ENCODE measurements around the gene PDLIM4.

The PDLIM4 gene

GRCh38 chr5:132273631-132274030 is 16.1 kb downstream of the PDLIM4 start:
- DNase-seq (ENCODE audit: low read depth): no peak
- TF ChIP-seq CTCF (conservative IDR thresholded peaks at IDR 0.05; ENCODE audit: low read depth, low read length): no peak
- no peak overlapping the region for H3K4me3 ChIP-seq (ENCODE audit: low read length)

- no peak overlapping the region for H3K4me3 ChIP-seq (ENCODE audit: low read length)
- TF ChIP-seq CTCF (conservative IDR thresholded peaks at IDR 0.05; ENCODE audit: low read depth, low read length): no peak
- DNase-seq (ENCODE audit: low read depth): no peak
Observed at GRCh38 chr5:132274050-132274792, 16.7 kb downstream of the PDLIM4 start.

GRCh38 chr5:132275367-132276220 is 18.1 kb downstream of the PDLIM4 start:
- DNase-seq (ENCODE audit: low read depth): no peak
- TF ChIP-seq CTCF (conservative IDR thresholded peaks at IDR 0.05; ENCODE audit: low read depth, low read length): no peak
- H3K4me3 ChIP-seq (ENCODE audit: low read length): no peak overlapping the region

- H3K4me3 ChIP-seq (ENCODE audit: low read length): no peak overlapping the region
- DNase-seq (ENCODE audit: low read depth): no peak
- TF ChIP-seq CTCF (conservative IDR thresholded peaks at IDR 0.05; ENCODE audit: low read depth, low read length): no peak
Observed at GRCh38 chr5:132277256-132277655, 19.8 kb downstream of the PDLIM4 start.

GRCh38 chr5:132277971-132278853 is 20.7 kb downstream of the PDLIM4 start:
- no peak for TF ChIP-seq CTCF (conservative IDR thresholded peaks at IDR 0.05; ENCODE audit: low read depth, low read length)
- H3K4me3 ChIP-seq (ENCODE audit: low read length): no peak overlapping the region
- no peak for DNase-seq (ENCODE audit: low read depth)

- TF ChIP-seq CTCF (conservative IDR thresholded peaks at IDR 0.05; ENCODE audit: low read depth, low read length): no peak
- DNase-seq (ENCODE audit: low read depth): no peak
- no peak overlapping the region for H3K4me3 ChIP-seq (ENCODE audit: low read length)
Observed at GRCh38 chr5:132279801-132280200, 22.3 kb downstream of the PDLIM4 start.

Data from retinal pigment epithelial cell (primary cell).